Heart left ventricle (tissue), 13 donors: Measurements from ENCODE around the gene POMGNT2.

Experiments used
- CTCF ChIP-seq, 12 donors: fragments of 200-600 bp; sonication (generic) in 4 of 12; IDR thresholded peaks; one replicate each; pipeline versions ENCODE4 v1.5.0 to v1.8.0; 2018 to 2022; ENCODE audit warnings: antibody characterized with exemption in 12 of 12, mild to moderate bottlenecking in 5 of 12
- POLR2A ChIP-seq, 2 donors: fragments of 450-650 bp; IDR thresholded peaks; one replicate each; pipeline ENCODE4 v1.6.1; 2017; ENCODE audit warnings: antibody characterized with exemption in 2 of 2, mild to moderate bottlenecking in 2 of 2, moderate library complexity in 2 of 2
- donor health status: ischemic (EF 13 %, LVEDD 7.1; RV severe dilation, severe dysfunction).
- donor health status: DM: no; HTN: yes; CAD: no.
- donor health status: DM: no; HTN: no; CAD: no.
- donor health status: ischemic (EF 25% LVEDD 6.9; RV normal size, moderate dysfunction).
- donor health status: ischemic (EF 25% LVEDD 5.7; RV mildly dilated, moderate dysfunction).
- donor health status: ischemic (EF 35%, LVEDD 5.7; RV mildly dilated, moderate dysfunction).
- donor health status: nonischemic (EF 11% LVEDD 7.7; RV severe dilation, severe dysfunction).
- donor health status: DM: yes; HTN: yes; CAD: no.
- donor health status: PGD.
- donor health status: ischemic (EF 29% LVEDD 5.4; RV normal size, mild dysfunction).
- donor health status: nonischemic (EF 23%, LVEDD 6.1; RV moderate dilation, normal function).

- TF ChIP-seq CTCF (IDR thresholded peaks at IDR 0.05) (no peak), POLR2A (IDR thresholded peaks at IDR 0.05) (no peak)
Observed at GRCh38 chr3:43041517-43041916, 64.4 kb downstream of the POMGNT2 start.
